ENCODE measurements around the gene SGK1. TPM values are rescaled to one million over a fixed set of nuclear protein-coding genes. Genes with fewer than 3 reads are reported as not detected.
"Not testable (repeated sequence)": the region's sequence is repeated elsewhere in the genome, so short reads cannot be mapped to it uniquely, and the experiment has no call there.

Gene SGK1
- total RNA-seq, 4 donors from 2014 or later, result 95.1 to 919 (median 248) TPM

GRCh38 chr6:134308800-134309199, 9.1 kb downstream of the SGK1 start:
- intact Hi-C loops (cut with DNase I; ENCODE audit: low total_unique reads), result no loop called here
- TF ChIP-seq POLR2A (IDR thresholded peaks at IDR 0.05) (no peak), CTCF (IDR thresholded peaks at IDR 0.05) (no peak)
- no peak for DNase-seq (ENCODE audit: low spot score in 2 of 2)
- WGBS, 2 donors, result 84 to 85% methylated on average over 9 of the region's 9 CpGs
- H3K4me3 ChIP-seq (ENCODE audit: low read depth, poor library complexity, severe bottlenecking), result no peak overlapping the region

GRCh38 chr6:134307870-134308269, 10.0 kb downstream of the SGK1 start:
- TF ChIP-seq CTCF (IDR thresholded peaks at IDR 0.05) (no peak), POLR2A (IDR thresholded peaks at IDR 0.05) (no peak)
- intact Hi-C loops (cut with DNase I; ENCODE audit: low total_unique reads), result no loop called here
- 75 to 84% methylated on average over 5 of the region's 5 CpGs for WGBS, 2 donors
- no peak for DNase-seq (ENCODE audit: low spot score in 2 of 2)
- H3K4me3 ChIP-seq (ENCODE audit: low read depth, poor library complexity, severe bottlenecking), result no peak overlapping the region

- TF ChIP-seq POLR2A (IDR thresholded peaks at IDR 0.05) (no peak), CTCF (IDR thresholded peaks at IDR 0.05) (no peak)
- no peak overlapping the region for H3K4me3 ChIP-seq (ENCODE audit: low read depth, poor library complexity, severe bottlenecking)
- 69 to 75% methylated on average over 6 of the region's 6 CpGs for WGBS, 2 donors
- no peak for DNase-seq (ENCODE audit: low spot score in 2 of 2)
- intact Hi-C loops (cut with DNase I; ENCODE audit: low total_unique reads), result no loop called here
These were observed 10.8 kb downstream of the SGK1 start for GRCh38 chr6:134307075-134307474.

GRCh38 chr6:134304381-134304780, 13.5 kb downstream of the SGK1 start:
- not testable (repeated sequence) for DNase-seq (ENCODE audit: low spot score in 2 of 2)

GRCh38 chr6:134303891-134304290, 14.0 kb downstream of the SGK1 start:
- DNase-seq (ENCODE audit: low spot score in 2 of 2), result no peak
- H3K4me3 ChIP-seq (ENCODE audit: low read depth, poor library complexity, severe bottlenecking), result no peak overlapping the region
- 51 to 54% methylated on average over 6 of the region's 6 CpGs for WGBS, 2 donors
- no peak for TF ChIP-seq POLR2A (IDR thresholded peaks at IDR 0.05)
- TF ChIP-seq CTCF (IDR thresholded peaks at IDR 0.05), result no peak
- intact Hi-C loops (cut with DNase I; ENCODE audit: low total_unique reads), result no loop called here

More at GRCh38 chr6:134304381-134304780, 13.5 kb downstream of the SGK1 start:
- H3K4me3 ChIP-seq (ENCODE audit: low read depth, poor library complexity, severe bottlenecking); intact Hi-C loops (cut with DNase I; ENCODE audit: low total_unique reads): not testable (repeated sequence)
- WGBS, 2 donors, result 79 to 92% methylated on average over 6 of the region's 6 CpGs

- intact Hi-C loops (cut with DNase I; ENCODE audit: low total_unique reads), result no loop called here
- TF ChIP-seq CTCF (IDR thresholded peaks at IDR 0.05) (no peak), POLR2A (IDR thresholded peaks at IDR 0.05) (no peak)
- H3K4me3 ChIP-seq (ENCODE audit: low read depth, poor library complexity, severe bottlenecking), result no peak overlapping the region
- 40 to 52% methylated on average over 3 of the region's 3 CpGs for WGBS, 2 donors
- DNase-seq (ENCODE audit: low spot score in 2 of 2), result no peak
These were observed 18.7 kb downstream of the SGK1 start for GRCh38 chr6:134299236-134299635.
